Suprapubic skin (tissue), 4 donors: ENCODE measurements around the gene LHPP.

Experiments
- EP300 ChIP-seq: sonication (generic); formaldehyde crosslinking; IDR thresholded peaks from one replicate; pipeline ENCODE4 v1.6.1; 2017; ENCODE audit warnings: antibody characterized with exemption
- POLR2A ChIP-seq, 2 donors: fragments of 450-650 bp; IDR thresholded peaks; one replicate each; pipeline ENCODE4 v1.6.1; 2017; ENCODE audit warnings: antibody characterized with exemption in 2 of 2, mild to moderate bottlenecking in 2 of 2, moderate library complexity in 2 of 2
- POLR2AphosphoS5 ChIP-seq, 3 donors: sonication (generic); formaldehyde crosslinking; IDR thresholded peaks; one replicate each; pipeline ENCODE4 v1.6.1; 2017; ENCODE audit warnings: antibody characterized with exemption in 3 of 3
- TF ChIP-seq, protein P1 (sequence below), 2 donors: fragments of 200-600 bp in 1 of 2; fragments of 450-650 bp in 1 of 2; sonication (generic) in 1 of 2; IDR thresholded peaks; one replicate each; pipeline ENCODE4 v1.5.1; 2016 to 2019; ENCODE audit warnings: antibody characterized with exemption in 2 of 2, mild to moderate bottlenecking in 1 of 2, moderate library complexity in 1 of 2

DNA sequence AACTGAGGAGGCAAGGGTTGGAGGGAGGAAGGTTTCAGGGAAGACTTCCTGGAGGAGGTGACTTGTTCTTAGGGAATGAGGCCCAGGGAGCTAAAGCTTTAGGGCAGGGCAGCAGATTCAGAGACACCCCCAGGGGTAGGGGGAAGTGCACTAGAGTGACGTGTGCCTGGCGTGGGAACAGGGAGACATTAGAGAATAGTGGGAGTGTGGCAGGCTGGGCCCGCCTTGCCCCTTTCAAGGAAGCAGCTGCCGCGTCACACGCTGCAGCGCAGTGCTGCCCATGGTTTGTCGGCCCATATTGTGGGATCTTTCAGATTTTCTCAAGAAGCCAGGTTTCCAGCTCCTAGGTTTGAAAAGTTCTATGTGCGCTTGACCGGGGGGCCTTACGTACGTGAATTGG lies 139.4 kb downstream of the LHPP start:
- TF ChIP-seq POLR2AphosphoS5 (IDR thresholded peaks at IDR 0.05) (no peak), POLR2A (IDR thresholded peaks at IDR 0.05) (no peak), EP300 (no peak)
- TF ChIP-seq, protein P1, sequence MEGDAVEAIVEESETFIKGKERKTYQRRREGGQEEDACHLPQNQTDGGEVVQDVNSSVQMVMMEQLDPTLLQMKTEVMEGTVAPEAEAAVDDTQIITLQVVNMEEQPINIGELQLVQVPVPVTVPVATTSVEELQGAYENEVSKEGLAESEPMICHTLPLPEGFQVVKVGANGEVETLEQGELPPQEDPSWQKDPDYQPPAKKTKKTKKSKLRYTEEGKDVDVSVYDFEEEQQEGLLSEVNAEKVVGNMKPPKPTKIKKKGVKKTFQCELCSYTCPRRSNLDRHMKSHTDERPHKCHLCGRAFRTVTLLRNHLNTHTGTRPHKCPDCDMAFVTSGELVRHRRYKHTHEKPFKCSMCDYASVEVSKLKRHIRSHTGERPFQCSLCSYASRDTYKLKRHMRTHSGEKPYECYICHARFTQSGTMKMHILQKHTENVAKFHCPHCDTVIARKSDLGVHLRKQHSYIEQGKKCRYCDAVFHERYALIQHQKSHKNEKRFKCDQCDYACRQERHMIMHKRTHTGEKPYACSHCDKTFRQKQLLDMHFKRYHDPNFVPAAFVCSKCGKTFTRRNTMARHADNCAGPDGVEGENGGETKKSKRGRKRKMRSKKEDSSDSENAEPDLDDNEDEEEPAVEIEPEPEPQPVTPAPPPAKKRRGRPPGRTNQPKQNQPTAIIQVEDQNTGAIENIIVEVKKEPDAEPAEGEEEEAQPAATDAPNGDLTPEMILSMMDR (IDR thresholded peaks at IDR 0.05), result no peak
